T-cell (primary cell): ENCODE results near the gene PTPRC. TPM values are rescaled to one million over a fixed set of nuclear protein-coding genes. Genes with fewer than 3 reads are reported as not detected.

Experiments used
- ATAC-seq, 4 experiments: fragments of 200-7000 bp in 3 of 4; fragments of 150-1000 bp in 1 of 4; cut with Tn5 transposase; replicated peaks in 1 of 4; 1 replicate in 3 of 4; 2 replicates in 1 of 4; pipeline ENCODE4 v1.10.0; 2021; ENCODE audit warnings: moderate library complexity in 3 of 4, mild to moderate bottlenecking in 2 of 4, moderate number of reproducible peaks in 1 of 4
- CTCF ChIA-PET, 2 donors: fragments of 300-600 bp; sonication (Branson Sonifier 250); formaldehyde crosslinking; loops; one replicate each; lab custom pipeline; 2022; ENCODE audit warnings: antibody characterized with exemption in 2 of 2; lab: Charles Lee
- POLR2A ChIA-PET, 2 donors: fragments of 300-600 bp; sonication (Branson Sonifier 250); formaldehyde crosslinking; loops; one replicate each; lab custom pipeline; 2022; ENCODE audit warnings: antibody characterized with exemption in 2 of 2; lab: Charles Lee
- DNase-seq, 35 experiments: peaks; one replicate each; pipeline versions ENCODE4 v3.0.0 to v3.0.0-alpha.2; 2013 to 2023
- H3K27ac ChIP-seq: one replicate; pipeline ENCODE4 v1.5.1; 2013; ENCODE audit warnings: low read length
- H3K27me3 ChIP-seq, 2 experiments: replicated peaks in 1 of 2; 1 replicate in 1 of 2; 2 replicates in 1 of 2; pipeline versions ENCODE4 v1.6.1 to v1.7.0; 2013; ENCODE audit warnings: low read length in 1 of 2, mixed read lengths in 1 of 2; ENCODE audit not compliant: control insufficient read depth in 2 of 2, insufficient read depth in 2 of 2; ENCODE audit errors: extremely low read depth in 1 of 2
- H3K36me3 ChIP-seq, 2 donors: 1 replicate in 1 of 2; 2 replicates in 1 of 2; pipeline versions ENCODE4 v1.6.1 to v1.7.0; 2013; ENCODE audit warnings: low read length in 1 of 2; ENCODE audit not compliant: control insufficient read depth in 2 of 2, insufficient read depth in 1 of 2; ENCODE audit errors: extremely low read depth in 1 of 2
- H3K4me1 ChIP-seq, 2 experiments: 1 replicate in 1 of 2; 2 replicates in 1 of 2; pipeline versions ENCODE4 v1.6.1 to v1.7.0; 2013; ENCODE audit warnings: low read length in 2 of 2, mixed read lengths in 1 of 2; ENCODE audit not compliant: insufficient read depth in 2 of 2, control insufficient read depth in 1 of 2; ENCODE audit errors: extremely low read depth in 1 of 2
- H3K4me3 ChIP-seq, 2 donors: 1 replicate in 1 of 2; 2 replicates in 1 of 2; pipeline versions ENCODE4 v1.5.1 to v1.7.0; 2013; ENCODE audit warnings: mild to moderate bottlenecking in 2 of 2, low read length in 1 of 2, moderate library complexity in 1 of 2; ENCODE audit not compliant: control insufficient read depth in 1 of 2; ENCODE audit errors: extremely low read depth in 1 of 2
- H3K9me3 ChIP-seq: 2 replicates; pipeline ENCODE4 v1.7.0; 2013
- H3K27ac Mint-ChIP-seq, 2 donors: one replicate each; pipeline ENCODE4 v1.8.0; 2020 to 2021; ENCODE audit warnings: mild to moderate bottlenecking in 2 of 2, mixed read lengths in 2 of 2
- H3K27me3 Mint-ChIP-seq, 2 donors: one replicate each; pipeline ENCODE4 v1.8.0; 2021 to 2022; ENCODE audit warnings: mixed read lengths in 2 of 2
- H3K36me3 Mint-ChIP-seq: one replicate; pipeline ENCODE4 v1.8.0; 2021; ENCODE audit warnings: mixed read lengths
- H3K4me1 Mint-ChIP-seq, 3 donors: one replicate each; pipeline ENCODE4 v1.8.0; 2020 to 2022; ENCODE audit warnings: mixed read lengths in 3 of 3, mild to moderate bottlenecking in 1 of 3
- H3K4me3 Mint-ChIP-seq, 3 donors: one replicate each; pipeline ENCODE4 v1.8.0; 2020 to 2022; ENCODE audit warnings: mild to moderate bottlenecking in 3 of 3, mixed read lengths in 3 of 3, moderate library complexity in 3 of 3
- H3K9me3 Mint-ChIP-seq, 3 donors: one replicate each; pipeline ENCODE4 v1.8.0; 2020 to 2022; ENCODE audit warnings: mixed read lengths in 3 of 3
- WGBS: methylation state at CpG from one replicate; pipeline ENCODE4 v1.1.5; 2013; ENCODE audit warnings: missing lambda C conversion rate; ENCODE audit not compliant: insufficient coverage; 5-methylcytosine and 5-hydroxymethylcytosine counted together
- total RNA-seq, 35 experiments: library from RNA in 6 of 35; stranded (reverse) in 6 of 35; fragments of 120-200 nt in 1 of 35; gene quantifications; one replicate each; pipeline versions ENCODE4 v1.2.1 to v1.2.4 and lab custom pipeline; 2013 to 2026

The PTPRC gene
- total RNA-seq, 5 donors from 2014 or later (not counting 1 experiment from before 2014, with no cell fraction given): 674 to 984 (median 781) TPM

- H3K4me3 ChIP-seq: no peak overlapping the region
- no peak for DNase-seq
- POLR2A ChIA-PET: no interaction called here
- H3K9me3 ChIP-seq: no peaks in the 10 kb centered on the region
- H3K27ac ChIP-seq: peak overlapping the region; percentile 39
- H3K4me3 Mint-ChIP-seq: peak overlapping the region in 2 of 3 donors; percentile 18 to 47
- peaks cover 0 to 58% of the 10 kb centered on the region in 2 donors for H3K36me3 ChIP-seq
- peak overlapping the region; percentile 91 for H3K27ac Mint-ChIP-seq
- H3K9me3 Mint-ChIP-seq: no peaks in the 10 kb centered on the region
- H3K27me3 ChIP-seq: no peaks in the 10 kb centered on the region
- no peak for ATAC-seq
- no CpG with 5 or more reads among the region's 1 CpG for WGBS
- peaks cover 15 to 33% of the 10 kb centered on the region in 2 experiments for H3K4me1 ChIP-seq
- H3K27me3 Mint-ChIP-seq: no peaks in the 10 kb centered on the region
- CTCF ChIA-PET: interaction anchor here in 1 of 2 donors (0.6 kb wide), 1 partner anchor 11 kb away, joined by 3 read pairs; no protein-coding TSS in a partner anchor
- peaks cover 79 to 85% (median 81%) of the 10 kb centered on the region in 3 donors for H3K4me1 Mint-ChIP-seq
- peaks cover 67% of the 10 kb centered on the region for H3K36me3 Mint-ChIP-seq
Observed at GRCh38 chr1:198694542-198694941, 55.7 kb downstream of the PTPRC start.

GRCh38 chr1:198696211-198696610, 57.4 kb downstream of the PTPRC start:
- no peak for ATAC-seq
- ChIA-PET POLR2A (interaction anchor here in 1 of 2 donors (0.6 to 0.9 kb wide), 3 partner anchors 14 to 538 kb away, joined by 3 to 4 read pairs (median 4); no protein-coding TSS in a partner anchor), CTCF (interaction anchor here in 1 of 2 donors (0.7 kb wide), 2 partner anchors 54 to 57 kb away, joined by 3 to 4 read pairs; partner anchors contain the start of gene PTPRC)
- Histone ChIP-seq H3K36me3 (peaks cover 0 to 68% of the 10 kb centered on the region in 2 donors), H3K4me1 (peaks cover 24 to 30% of the 10 kb centered on the region in 2 experiments), H3K27ac (no peak overlapping the region), H3K9me3 (no peaks in the 10 kb centered on the region), H3K27me3 (no peaks in the 10 kb centered on the region), H3K4me3 (no peak overlapping the region)
- Mint-ChIP-seq H3K4me1 (peaks cover 81 to 85% (median 83%) of the 10 kb centered on the region in 3 donors), H3K36me3 (peaks cover 74% of the 10 kb centered on the region), H3K4me3 (peak overlapping the region in 2 of 3 donors; percentile 45 to 56), H3K27me3 (no peaks in the 10 kb centered on the region), H3K9me3 (no peaks in the 10 kb centered on the region), H3K27ac (peak overlapping the region; percentile 81 to 87)
- no peak for DNase-seq
- WGBS: no CpG with 5 or more reads among the region's 1 CpG

- Histone ChIP-seq H3K27me3 (no peaks in the 10 kb centered on the region), H3K27ac (peak overlapping the region; percentile 25), H3K4me1 (peaks cover 19 to 32% of the 10 kb centered on the region in 2 experiments), H3K4me3 (no peak overlapping the region), H3K36me3 (peaks cover 0 to 80% of the 10 kb centered on the region in 2 donors), H3K9me3 (no peaks in the 10 kb centered on the region)
- H3K36me3 Mint-ChIP-seq: peaks cover 75% of the 10 kb centered on the region
- peak; percentile 40 to 80 (median 65) for DNase-seq
- peak overlapping the region; percentile 87 to 93 for H3K27ac Mint-ChIP-seq
- H3K27me3 Mint-ChIP-seq: no peaks in the 10 kb centered on the region
- peaks cover 80 to 91% (median 83%) of the 10 kb centered on the region in 3 donors for H3K4me1 Mint-ChIP-seq
- ATAC-seq: peak; percentile 76 to 81 (median 80)
- CTCF ChIA-PET: interaction anchor here in 1 of 2 donors (0.7 to 1.1 kb wide), 2 partner anchors 78 to 89 kb away, joined by 3 to 5 read pairs; no protein-coding TSS in a partner anchor
- H3K4me3 Mint-ChIP-seq: peak overlapping the region; percentile 31 to 54 (median 47)
- POLR2A ChIA-PET: no interaction called here
- H3K9me3 Mint-ChIP-seq: no peaks in the 10 kb centered on the region
- WGBS: 62% methylated on average over 6 of the region's 13 CpGs
Observed at GRCh38 chr1:198699167-198700015, 60.6 kb downstream of the PTPRC start.

GRCh38 chr1:198700016-198700392, 61.2 kb downstream of the PTPRC start:
- ATAC-seq (no peak), DNase-seq (no peak)
- Histone ChIP-seq H3K27ac (peak overlapping the region; percentile 7), H3K27me3 (no peaks in the 10 kb centered on the region), H3K9me3 (no peaks in the 10 kb centered on the region), H3K4me1 (peaks cover 19 to 32% of the 10 kb centered on the region in 2 experiments), H3K4me3 (no peak overlapping the region), H3K36me3 (peaks cover 0 to 82% of the 10 kb centered on the region in 2 donors)
- no CpG with 5 or more reads among the region's 1 CpG for WGBS
- Mint-ChIP-seq H3K27ac (peak overlapping the region; percentile 90 to 93), H3K27me3 (no peaks in the 10 kb centered on the region), H3K4me3 (peak overlapping the region in 1 of 3 donors; percentile 54), H3K9me3 (no peaks in the 10 kb centered on the region), H3K36me3 (peaks cover 75% of the 10 kb centered on the region), H3K4me1 (peaks cover 81 to 91% (median 83%) of the 10 kb centered on the region in 3 donors)
- ChIA-PET POLR2A (no interaction called here), CTCF (interaction anchor here in 1 of 2 donors (0.7 to 1.1 kb wide), 2 partner anchors 8 to 79 kb away, joined by 3 to 5 read pairs; no protein-coding TSS in a partner anchor)

GRCh38 chr1:198700396-198700795, 61.6 kb downstream of the PTPRC start:
- H3K4me3 ChIP-seq: no peak overlapping the region
- no peak for DNase-seq
- H3K9me3 ChIP-seq: no peaks in the 10 kb centered on the region
- peaks cover 0 to 85% of the 10 kb centered on the region in 2 donors for H3K36me3 ChIP-seq
- peaks cover 84 to 91% (median 85%) of the 10 kb centered on the region in 3 donors for H3K4me1 Mint-ChIP-seq
- no peak overlapping the region for H3K27ac ChIP-seq
- ChIA-PET POLR2A (interaction anchor here in 1 of 2 donors (1.8 kb wide), 1 partner anchor 11 kb away, joined by 5 read pairs; no protein-coding TSS in a partner anchor), CTCF (interaction anchor here in 1 of 2 donors (0.7 to 1.1 kb wide), 5 partner anchors 9 to 79 kb away, joined by 3 to 6 read pairs (median 4); no protein-coding TSS in a partner anchor)
- H3K27ac Mint-ChIP-seq: peak overlapping the region; percentile 90 to 93
- peak overlapping the region in 2 of 3 donors; percentile 3 to 18 for H3K4me3 Mint-ChIP-seq
- WGBS: no CpG with 5 or more reads among the region's 1 CpG
- H3K9me3 Mint-ChIP-seq: no peaks in the 10 kb centered on the region
- no peaks in the 10 kb centered on the region for H3K27me3 ChIP-seq
- H3K27me3 Mint-ChIP-seq: no peaks in the 10 kb centered on the region
- ATAC-seq: no peak
- H3K36me3 Mint-ChIP-seq: peaks cover 77% of the 10 kb centered on the region
- H3K4me1 ChIP-seq: peaks cover 19 to 34% of the 10 kb centered on the region in 2 experiments

GRCh38 chr1:198701250-198701649, 62.4 kb downstream of the PTPRC start:
- ATAC-seq (no peak), DNase-seq (no peak)
- Histone ChIP-seq H3K4me3 (no peak overlapping the region), H3K36me3 (peaks cover 0 to 91% of the 10 kb centered on the region in 2 donors), H3K27ac (peak overlapping the region; percentile 3), H3K4me1 (peaks cover 18 to 33% of the 10 kb centered on the region in 2 experiments), H3K9me3 (no peaks in the 10 kb centered on the region), H3K27me3 (no peaks in the 10 kb centered on the region)
- peaks cover 86 to 88% (median 86%) of the 10 kb centered on the region in 3 donors for H3K4me1 Mint-ChIP-seq
- H3K4me3 Mint-ChIP-seq: peak overlapping the region in 1 of 3 donors; percentile 9
- peaks cover 82% of the 10 kb centered on the region for H3K36me3 Mint-ChIP-seq
- WGBS: 29% methylated on average over 1 of the region's 1 CpG
- peak overlapping the region; percentile 90 to 93 for H3K27ac Mint-ChIP-seq
- POLR2A ChIA-PET: interaction anchor here (0.5 to 1.8 kb wide), 5 partner anchors 11 to 546 kb away, joined by 3 to 6 read pairs (median 5); no protein-coding TSS in a partner anchor
- H3K9me3 Mint-ChIP-seq: no peaks in the 10 kb centered on the region
- CTCF ChIA-PET: interaction anchor here (0.5 to 1.2 kb wide), 8 partner anchors 10 to 334 kb away, joined by 3 to 6 read pairs (median 4); no protein-coding TSS in a partner anchor
- no peaks in the 10 kb centered on the region for H3K27me3 Mint-ChIP-seq
